RWPE2 (cell line): ENCODE data around the gene DCBLD1.
A peak's percentile ranks its signal among the peaks of the same experiment; 100 is the strongest.

Experiments used
- ATAC-seq: fragments of 200-7000 bp; cut with Tn5 transposase; 3 replicates; pipeline ENCODE4 v1.9.1; 2021; ENCODE audit warnings: low read depth
- DNase-seq: peaks from one replicate; pipeline ENCODE4 v3.0.0-alpha.2; 2020; ENCODE audit warnings: low spot score
- H3K27ac ChIP-seq: fragments of 450-650 bp; 2 replicates; pipeline ENCODE4 v1.5.1; 2017; ENCODE audit warnings: mild to moderate bottlenecking; ENCODE audit not compliant: poor library complexity, severe bottlenecking
- H3K27me3 ChIP-seq: fragments of 250-450 bp; sonication (Bioruptor Pico); 2 replicates; pipeline ENCODE4 v1.5.1; 2021; ENCODE audit warnings: mild to moderate bottlenecking, moderate library complexity; ENCODE audit not compliant: insufficient read depth, poor library complexity, severe bottlenecking
- H3K36me3 ChIP-seq: fragments of 250-450 bp; sonication (Bioruptor Pico); 2 replicates; pipeline ENCODE4 v1.5.1; 2020; ENCODE audit warnings: low read depth, mild to moderate bottlenecking, moderate library complexity
- H3K4me1 ChIP-seq: fragments of 250-450 bp; sonication (Bioruptor Pico); 2 replicates; pipeline ENCODE4 v1.5.1; 2021; ENCODE audit warnings: mild to moderate bottlenecking, moderate library complexity; ENCODE audit not compliant: insufficient read depth, poor library complexity, severe bottlenecking
- H3K4me3 ChIP-seq: fragments of 250-450 bp; sonication (Bioruptor Pico); 2 replicates; pipeline ENCODE4 v1.5.1; 2021; ENCODE audit warnings: mild to moderate bottlenecking, moderate library complexity; ENCODE audit not compliant: severe bottlenecking
- H3K9me3 ChIP-seq: fragments of 250-450 bp; sonication (Bioruptor Pico); 2 replicates; pipeline ENCODE4 v1.5.1; 2021; ENCODE audit warnings: mild to moderate bottlenecking, moderate library complexity; ENCODE audit not compliant: severe bottlenecking
- CTCF ChIP-seq: fragments of 450-650 bp; IDR thresholded peaks from one replicate; pipeline ENCODE4 v1.5.1; 2017; ENCODE audit warnings: mild to moderate bottlenecking, moderate library complexity; ENCODE audit not compliant: poor library complexity, severe bottlenecking

DCBLD1 gene

GRCh38 chr6:117483645-117484016, 1.2 kb downstream of the DCBLD1 start:
- H3K36me3 ChIP-seq = peaks cover 47% of the 10 kb centered on the region
- no peaks in the 10 kb centered on the region for H3K27me3 ChIP-seq
- peak overlapping the region; percentile 95 for H3K27ac ChIP-seq
- DNase-seq (no peak), ATAC-seq (peak; percentile 32; the same call in 1 of the 3 replicates)
- H3K4me1 ChIP-seq = peaks cover 16% of the 10 kb centered on the region
- H3K4me3 ChIP-seq = peak overlapping the region; percentile 59
- no peak for TF ChIP-seq CTCF
- H3K9me3 ChIP-seq = no peaks in the 10 kb centered on the region

- no peak for ATAC-seq
- H3K4me3 ChIP-seq = peak overlapping the region; percentile 59
- peaks cover 50% of the 10 kb centered on the region for H3K36me3 ChIP-seq
- no peaks in the 10 kb centered on the region for H3K9me3 ChIP-seq
- no peak for TF ChIP-seq CTCF
- peaks cover 16% of the 10 kb centered on the region for H3K4me1 ChIP-seq
- H3K27ac ChIP-seq = peak overlapping the region; percentile 95
- DNase-seq = no peak
- H3K27me3 ChIP-seq = no peaks in the 10 kb centered on the region
These were observed 1.7 kb downstream of the DCBLD1 start for GRCh38 chr6:117484052-117484646.

GRCh38 chr6:117485433-117485832, 3.0 kb downstream of the DCBLD1 start:
- ATAC-seq (no peak), DNase-seq (no peak)
- Histone ChIP-seq H3K4me3 (peak overlapping the region; percentile 59), H3K4me1 (peaks cover 21% of the 10 kb centered on the region), H3K27me3 (no peaks in the 10 kb centered on the region), H3K27ac (peak overlapping the region; percentile 95), H3K9me3 (no peaks in the 10 kb centered on the region), H3K36me3 (peaks cover 50% of the 10 kb centered on the region)
- TF ChIP-seq CTCF = no peak

- ATAC-seq (no peak), DNase-seq (no peak)
- TF ChIP-seq CTCF = no peak
These were observed 5.3 kb downstream of the DCBLD1 start for GRCh38 chr6:117487821-117488220.

GRCh38 chr6:117489003-117489402, 6.5 kb downstream of the DCBLD1 start:
- no peaks in the 10 kb centered on the region for H3K9me3 ChIP-seq
- no peak for TF ChIP-seq CTCF
- DNase-seq = no peak
- no peak for ATAC-seq
- no peak overlapping the region for H3K4me3 ChIP-seq
- H3K4me1 ChIP-seq = peaks cover 52% of the 10 kb centered on the region
- H3K27me3 ChIP-seq = no peaks in the 10 kb centered on the region
- H3K27ac ChIP-seq = peak overlapping the region; percentile 95
- H3K36me3 ChIP-seq = peaks cover 60% of the 10 kb centered on the region

More at GRCh38 chr6:117487821-117488220, 5.3 kb downstream of the DCBLD1 start:
- H3K4me3 ChIP-seq = no peak overlapping the region
- peaks cover 58% of the 10 kb centered on the region for H3K36me3 ChIP-seq
- no peaks in the 10 kb centered on the region for H3K27me3 ChIP-seq
- H3K9me3 ChIP-seq = no peaks in the 10 kb centered on the region
- H3K4me1 ChIP-seq = peaks cover 43% of the 10 kb centered on the region
- H3K27ac ChIP-seq = peak overlapping the region; percentile 95
